GM23338 (cell line): ENCODE results near the gene CYP3A5. TPM values are rescaled to one million over a fixed set of nuclear protein-coding genes. Genes with fewer than 3 reads are reported as not detected.

Source experiments
- ATAC-seq: fragments of 200-7000 bp; cut with Tn5 transposase; 3 replicates; pipeline ENCODE4 v1.9.1; 2020
- DNase-seq: peaks from one replicate; pipeline ENCODE4 v3.0.0-alpha.2; 2015; ENCODE audit warnings: low spot score
- H2AFZ ChIP-seq: fragments of 200-600 bp; sonication (generic); 2 replicates; pipeline ENCODE4 v1.8.0; 2016; ENCODE audit warnings: antibody characterized with exemption, mild to moderate bottlenecking, moderate library complexity
- H3F3A ChIP-seq: fragments of 200-600 bp; sonication (generic); replicated peaks from 2 replicates; pipeline ENCODE4 v1.8.0; 2017; ENCODE audit warnings: antibody characterized with exemption, mixed run types, low read depth
- H3K27ac ChIP-seq: fragments of 200-600 bp; sonication (generic); 2 replicates; pipeline ENCODE4 v1.6.1; 2016; ENCODE audit warnings: low read depth
- H3K27me3 ChIP-seq: fragments of 200-600 bp; sonication (generic); 2 replicates; pipeline ENCODE4 v1.8.0; 2016; ENCODE audit warnings: mild to moderate bottlenecking, mixed run types, moderate library complexity; ENCODE audit not compliant: insufficient read depth
- H3K36me3 ChIP-seq: fragments of 200-600 bp; sonication (generic); 2 replicates; pipeline ENCODE4 v1.8.0; 2016; ENCODE audit warnings: mild to moderate bottlenecking; ENCODE audit not compliant: insufficient read depth
- H3K4me1 ChIP-seq: fragments of 200-600 bp; sonication (generic); 2 replicates; pipeline ENCODE4 v1.8.0; 2016; ENCODE audit warnings: mild to moderate bottlenecking, moderate library complexity; ENCODE audit not compliant: insufficient read depth
- H3K4me2 ChIP-seq: fragments of 200-600 bp; sonication (generic); 2 replicates; pipeline ENCODE4 v1.7.1; 2017; ENCODE audit warnings: mixed run types
- H3K4me3 ChIP-seq: fragments of 200-600 bp; sonication (generic); 2 replicates; pipeline ENCODE4 v1.6.1; 2016; ENCODE audit warnings: mixed run types
- H3K79me2 ChIP-seq: fragments of 200-600 bp; sonication (generic); replicated peaks from 2 replicates; pipeline ENCODE4 v1.8.0; 2017; ENCODE audit warnings: mild to moderate bottlenecking; ENCODE audit not compliant: insufficient read depth
- H3K9me2 ChIP-seq: fragments of 200-600 bp; sonication (generic); 2 replicates; pipeline ENCODE4 v1.8.0; 2017; ENCODE audit not compliant: insufficient read depth
- H4K20me1 ChIP-seq: fragments of 200-600 bp; sonication (generic); replicated peaks from 2 replicates; pipeline ENCODE4 v1.8.0; 2017; ENCODE audit warnings: mild to moderate bottlenecking; ENCODE audit not compliant: insufficient read depth
- H3K27ac Mint-ChIP-seq: 2 replicates; pipeline ENCODE4 v1.8.0; 2020; ENCODE audit warnings: inconsistent platforms, mild to moderate bottlenecking, moderate library complexity, mixed read lengths
- H3K27me3 Mint-ChIP-seq: 3 replicates; pipeline ENCODE4 v1.8.0; 2022; ENCODE audit warnings: low read depth, mild to moderate bottlenecking, moderate library complexity, mixed read lengths, inconsistent platforms; ENCODE audit not compliant: insufficient read depth, poor library complexity
- H3K36me3 Mint-ChIP-seq: 3 replicates; pipeline ENCODE4 v1.8.0; 2021; ENCODE audit warnings: low read depth, mild to moderate bottlenecking, inconsistent platforms, moderate library complexity, mixed read lengths
- H3K4me1 Mint-ChIP-seq: 3 replicates; pipeline ENCODE4 v1.8.0; 2020; ENCODE audit warnings: mild to moderate bottlenecking, inconsistent platforms, mixed read lengths
- H3K4me3 Mint-ChIP-seq: 3 replicates; pipeline ENCODE4 v1.8.0; 2021; ENCODE audit warnings: moderate library complexity, mild to moderate bottlenecking, inconsistent platforms, mixed read lengths
- H3K9me3 Mint-ChIP-seq: 3 replicates; pipeline ENCODE4 v1.8.0; 2020; ENCODE audit warnings: moderate library complexity, mild to moderate bottlenecking, inconsistent platforms, mixed read lengths
- EZH2 ChIP-seq: fragments of 200-600 bp; sonication (generic); IDR thresholded peaks from one replicate; pipeline ENCODE4 v1.8.0; 2017; ENCODE audit warnings: antibody characterized with exemption, mild to moderate bottlenecking, low read depth; ENCODE audit not compliant: unreplicated experiment
- EZH2phosphoT487 ChIP-seq: fragments of 200-600 bp; sonication (generic); IDR thresholded peaks from one replicate; pipeline ENCODE4 v1.8.1; 2018; ENCODE audit warnings: antibody characterized with exemption; ENCODE audit not compliant: unreplicated experiment
- POLR2AphosphoS5 ChIP-seq: IDR thresholded peaks from 2 replicates; pipeline ENCODE4 v1.6.1; 2016; ENCODE audit warnings: antibody characterized with exemption, low read depth
- STAT1 ChIP-seq: IDR thresholded peaks from one replicate; pipeline ENCODE4 v1.6.1; 2016; ENCODE audit warnings: antibody characterized with exemption; ENCODE audit not compliant: unreplicated experiment
- ZNF114 ChIP-seq: fragments of 250-450 bp; sonication (Bioruptor Pico); IDR thresholded peaks from 2 replicates; pipeline ENCODE4 v1.5.0; 2020; ENCODE audit warnings: mild to moderate bottlenecking, moderate library complexity
- polyA plus RNA-seq: library from polyadenylated mRNA; unstranded; fragments of >200 nt; fragmentation: Nextera tagmentation; extraction: Ambion mirVana; gene quantifications from 2 replicates; pipeline ENCODE4 v1.2.1, GENCODE V29; 2016
- total RNA-seq: library from RNA; depleted of rRNA; stranded (reverse); fragments of >200 nt; shearing (Covaris generic); gene quantifications from 2 replicates; pipeline ENCODE4 v1.2.3, GENCODE V29; 2014
- TF ChIP-seq, protein P1 (sequence below): IDR thresholded peaks from one replicate; pipeline ENCODE4 v1.6.1; 2018; ENCODE audit warnings: antibody characterized with exemption; ENCODE audit not compliant: unreplicated experiment
- TF ChIP-seq, protein P2 (sequence below): IDR thresholded peaks from 2 replicates; pipeline ENCODE4 v1.6.1; 2016; ENCODE audit warnings: antibody characterized with exemption
- TF ChIP-seq, protein P3 (sequence below), 2 experiments: fragments of 200-600 bp in 1 of 2; sonication (generic) in 1 of 2; conservative IDR thresholded peaks; 2 replicates each; pipeline versions ENCODE4 v1.5.1 to v1.6.1; 2016 to 2017; ENCODE audit warnings: antibody characterized with exemption in 2 of 2, low read depth in 2 of 2, mild to moderate bottlenecking in 2 of 2, moderate library complexity in 1 of 2

The CYP3A5 gene
- total and polyA plus RNA-seq, 2 experiments from 2014 or later = 1.2 TPM; not detected in 1

DNA sequence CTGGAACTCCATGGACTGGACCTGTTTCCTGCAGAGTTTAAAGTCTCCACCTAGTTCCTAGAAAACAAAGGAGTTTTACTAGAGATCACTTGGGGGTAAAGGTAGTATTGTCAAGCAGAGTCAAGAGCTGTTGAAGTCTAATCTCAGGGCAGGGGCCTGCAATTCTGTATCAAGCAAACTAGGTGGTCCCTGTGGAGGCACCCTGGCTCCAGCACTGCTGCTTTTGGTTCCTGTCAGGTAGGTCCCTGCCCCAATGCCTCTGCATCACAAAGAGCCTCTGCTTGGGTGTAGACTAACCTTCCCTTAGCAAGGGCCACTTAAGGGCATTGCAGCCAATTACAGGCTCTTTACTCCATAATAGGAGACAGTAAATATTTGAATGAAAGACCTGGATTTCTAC is 40.5 kb downstream of the CYP3A5 start:
- ATAC-seq (peak; percentile 97), DNase-seq (peak; percentile 43)
- H3K27ac Mint-ChIP-seq = peak overlapping the region; percentile 42
- no peak overlapping the region; the same call in 2 of the 3 replicates for H3K4me3 Mint-ChIP-seq
- Histone ChIP-seq H3K36me3 (no peaks in the 10 kb centered on the region), H2AFZ (no peak overlapping the region), H3F3A (0 out of 2 replicates have a peak, but pooled peaks cover 7% of the 10 kb centered on the region), H3K79me2 (no peaks in the 10 kb centered on the region), H3K27me3 (no peaks in the 10 kb centered on the region), H3K27ac (no peak overlapping the region), H4K20me1 (peaks cover 2% of the 10 kb centered on the region; the same call in 1 of the 2 replicates), H3K9me2 (peaks cover 7% of the 10 kb centered on the region; the same call in 1 of the 2 replicates), H3K4me3 (no peak overlapping the region), H3K4me1 (peaks cover 11% of the 10 kb centered on the region), H3K4me2 (peak overlapping the region; percentile 51)
- peaks cover 5% of the 10 kb centered on the region for H3K27me3 Mint-ChIP-seq
- TF ChIP-seq STAT1 = no peak
- TF ChIP-seq, protein P1, sequence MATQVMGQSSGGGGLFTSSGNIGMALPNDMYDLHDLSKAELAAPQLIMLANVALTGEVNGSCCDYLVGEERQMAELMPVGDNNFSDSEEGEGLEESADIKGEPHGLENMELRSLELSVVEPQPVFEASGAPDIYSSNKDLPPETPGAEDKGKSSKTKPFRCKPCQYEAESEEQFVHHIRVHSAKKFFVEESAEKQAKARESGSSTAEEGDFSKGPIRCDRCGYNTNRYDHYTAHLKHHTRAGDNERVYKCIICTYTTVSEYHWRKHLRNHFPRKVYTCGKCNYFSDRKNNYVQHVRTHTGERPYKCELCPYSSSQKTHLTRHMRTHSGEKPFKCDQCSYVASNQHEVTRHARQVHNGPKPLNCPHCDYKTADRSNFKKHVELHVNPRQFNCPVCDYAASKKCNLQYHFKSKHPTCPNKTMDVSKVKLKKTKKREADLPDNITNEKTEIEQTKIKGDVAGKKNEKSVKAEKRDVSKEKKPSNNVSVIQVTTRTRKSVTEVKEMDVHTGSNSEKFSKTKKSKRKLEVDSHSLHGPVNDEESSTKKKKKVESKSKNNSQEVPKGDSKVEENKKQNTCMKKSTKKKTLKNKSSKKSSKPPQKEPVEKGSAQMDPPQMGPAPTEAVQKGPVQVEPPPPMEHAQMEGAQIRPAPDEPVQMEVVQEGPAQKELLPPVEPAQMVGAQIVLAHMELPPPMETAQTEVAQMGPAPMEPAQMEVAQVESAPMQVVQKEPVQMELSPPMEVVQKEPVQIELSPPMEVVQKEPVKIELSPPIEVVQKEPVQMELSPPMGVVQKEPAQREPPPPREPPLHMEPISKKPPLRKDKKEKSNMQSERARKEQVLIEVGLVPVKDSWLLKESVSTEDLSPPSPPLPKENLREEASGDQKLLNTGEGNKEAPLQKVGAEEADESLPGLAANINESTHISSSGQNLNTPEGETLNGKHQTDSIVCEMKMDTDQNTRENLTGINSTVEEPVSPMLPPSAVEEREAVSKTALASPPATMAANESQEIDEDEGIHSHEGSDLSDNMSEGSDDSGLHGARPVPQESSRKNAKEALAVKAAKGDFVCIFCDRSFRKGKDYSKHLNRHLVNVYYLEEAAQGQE = no peak
- TF ChIP-seq, protein P2, sequence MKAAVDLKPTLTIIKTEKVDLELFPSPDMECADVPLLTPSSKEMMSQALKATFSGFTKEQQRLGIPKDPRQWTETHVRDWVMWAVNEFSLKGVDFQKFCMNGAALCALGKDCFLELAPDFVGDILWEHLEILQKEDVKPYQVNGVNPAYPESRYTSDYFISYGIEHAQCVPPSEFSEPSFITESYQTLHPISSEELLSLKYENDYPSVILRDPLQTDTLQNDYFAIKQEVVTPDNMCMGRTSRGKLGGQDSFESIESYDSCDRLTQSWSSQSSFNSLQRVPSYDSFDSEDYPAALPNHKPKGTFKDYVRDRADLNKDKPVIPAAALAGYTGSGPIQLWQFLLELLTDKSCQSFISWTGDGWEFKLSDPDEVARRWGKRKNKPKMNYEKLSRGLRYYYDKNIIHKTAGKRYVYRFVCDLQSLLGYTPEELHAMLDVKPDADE = no peak
- no peak for TF ChIP-seq ZNF114
- no peak for TF ChIP-seq POLR2AphosphoS5
- TF ChIP-seq, protein P3, sequence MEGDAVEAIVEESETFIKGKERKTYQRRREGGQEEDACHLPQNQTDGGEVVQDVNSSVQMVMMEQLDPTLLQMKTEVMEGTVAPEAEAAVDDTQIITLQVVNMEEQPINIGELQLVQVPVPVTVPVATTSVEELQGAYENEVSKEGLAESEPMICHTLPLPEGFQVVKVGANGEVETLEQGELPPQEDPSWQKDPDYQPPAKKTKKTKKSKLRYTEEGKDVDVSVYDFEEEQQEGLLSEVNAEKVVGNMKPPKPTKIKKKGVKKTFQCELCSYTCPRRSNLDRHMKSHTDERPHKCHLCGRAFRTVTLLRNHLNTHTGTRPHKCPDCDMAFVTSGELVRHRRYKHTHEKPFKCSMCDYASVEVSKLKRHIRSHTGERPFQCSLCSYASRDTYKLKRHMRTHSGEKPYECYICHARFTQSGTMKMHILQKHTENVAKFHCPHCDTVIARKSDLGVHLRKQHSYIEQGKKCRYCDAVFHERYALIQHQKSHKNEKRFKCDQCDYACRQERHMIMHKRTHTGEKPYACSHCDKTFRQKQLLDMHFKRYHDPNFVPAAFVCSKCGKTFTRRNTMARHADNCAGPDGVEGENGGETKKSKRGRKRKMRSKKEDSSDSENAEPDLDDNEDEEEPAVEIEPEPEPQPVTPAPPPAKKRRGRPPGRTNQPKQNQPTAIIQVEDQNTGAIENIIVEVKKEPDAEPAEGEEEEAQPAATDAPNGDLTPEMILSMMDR (conservative IDR thresholded peaks at IDR 0.05; ENCODE audit: low read depth in 2 of 2) = no peak
- H3K36me3 Mint-ChIP-seq = peaks cover 5% of the 10 kb centered on the region; the same call in 2 of the 3 replicates
- H3K4me1 Mint-ChIP-seq = peaks cover 22% of the 10 kb centered on the region
- no peaks in the 10 kb centered on the region; the same call in 2 of the 3 replicates for H3K9me3 Mint-ChIP-seq

DNA sequence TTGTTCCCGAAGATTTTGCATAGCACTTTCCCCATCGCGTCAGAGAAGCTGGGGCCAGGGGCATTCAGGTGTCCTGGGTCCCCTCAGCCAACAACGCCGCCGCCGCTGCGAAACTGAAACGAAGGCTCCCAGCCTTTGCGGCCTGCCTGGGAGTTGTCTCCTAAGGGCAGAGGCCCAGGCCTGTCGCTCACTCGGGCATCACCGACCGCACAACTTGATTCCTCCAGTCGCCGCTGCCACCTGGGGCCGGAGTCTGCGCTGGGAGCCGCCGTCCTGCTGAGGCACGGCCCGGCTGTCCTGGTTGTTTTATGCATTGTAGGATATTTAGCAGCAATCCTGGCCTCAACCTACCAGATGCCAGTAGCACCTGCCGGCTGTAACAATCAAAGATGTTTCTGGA is 41.1 kb downstream of the CYP3A5 start:
- Mint-ChIP-seq H3K27ac (0 out of 2 replicates have a peak overlapping the region, but pooled peaks have one; percentile 42), H3K27me3 (peaks cover 5% of the 10 kb centered on the region), H3K36me3 (peaks cover 2% of the 10 kb centered on the region; the same call in 2 of the 3 replicates), H3K4me3 (no peak overlapping the region; the same call in 2 of the 3 replicates), H3K4me1 (peaks cover 22% of the 10 kb centered on the region), H3K9me3 (no peaks in the 10 kb centered on the region)
- Histone ChIP-seq H3K4me3 (no peak overlapping the region), H3K79me2 (no peaks in the 10 kb centered on the region), H3K27ac (no peak overlapping the region), H3K27me3 (no peaks in the 10 kb centered on the region), H3F3A (0 out of 2 replicates have a peak, but pooled peaks cover 7% of the 10 kb centered on the region), H4K20me1 (peaks cover 3% of the 10 kb centered on the region; the same call in 1 of the 2 replicates), H3K36me3 (no peaks in the 10 kb centered on the region), H3K9me2 (peaks cover 7% of the 10 kb centered on the region; the same call in 1 of the 2 replicates), H3K4me1 (peaks cover 11% of the 10 kb centered on the region), H2AFZ (no peak overlapping the region), H3K4me2 (peak overlapping the region; percentile 51; the same call in 1 of the 2 replicates)
- DNase-seq (no peak), ATAC-seq (peak; percentile 56)
- TF ChIP-seq EZH2phosphoT487 (no peak), EZH2 (no peak), ZNF114 (no peak), STAT1 (no peak)
